Measurements from ENCODE around the gene RBMS3. TPM values are rescaled to one million over a fixed set of nuclear protein-coding genes. Genes with fewer than 3 reads are reported as not detected.
"Not testable (repeated sequence)": the region's sequence is repeated elsewhere in the genome, so short reads cannot be mapped to it uniquely, and the experiment has no call there.

The RBMS3 gene
- total RNA-seq, 1 donor from 2014 or later: 20.7 TPM

DNA sequence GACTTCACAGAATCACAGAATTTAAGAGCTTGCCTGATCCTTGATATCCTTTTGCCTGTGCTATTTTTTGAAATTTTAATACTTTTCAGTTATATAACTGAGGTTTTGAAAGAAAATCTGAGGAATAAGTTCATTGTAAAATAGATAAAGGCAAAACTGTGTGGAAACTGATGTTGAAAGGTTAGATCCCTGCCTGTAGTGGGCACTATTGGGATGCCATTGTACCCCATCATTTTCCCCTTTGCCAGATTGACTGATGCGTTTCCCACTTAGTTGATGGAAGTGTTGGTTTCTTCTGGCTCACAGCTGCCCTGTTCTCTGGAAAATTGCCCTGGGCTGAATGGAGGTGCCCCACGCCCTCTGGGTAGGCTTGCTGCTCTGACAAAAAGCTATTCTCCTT is 387.9 kb downstream of the RBMS3 start:
- intact Hi-C loops (cut with micrococcal nuclease): no loop called here
- no peak for DNase-seq
- no peak for ATAC-seq

DNA sequence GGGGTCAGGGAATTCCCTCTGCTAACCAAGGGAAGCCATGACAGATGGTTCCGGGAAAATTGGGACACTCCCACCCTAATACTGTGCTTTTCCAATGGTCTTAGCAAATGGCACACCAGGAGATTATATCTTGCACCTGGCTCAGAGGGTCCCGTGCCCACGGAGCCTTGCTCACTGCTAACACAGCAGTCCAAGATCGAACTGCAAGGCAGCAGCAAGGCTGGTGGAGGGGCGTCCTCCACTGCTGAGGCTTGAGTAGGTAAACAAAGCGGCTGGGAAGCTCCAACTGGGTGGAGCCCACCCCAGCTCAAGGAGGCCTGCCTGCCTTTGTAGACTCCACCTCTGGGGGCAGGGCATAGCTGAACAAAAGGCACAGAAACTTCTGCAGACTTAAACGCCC is 389.6 kb downstream of the RBMS3 start:
- intact Hi-C loops (cut with micrococcal nuclease); ATAC-seq; DNase-seq: not testable (repeated sequence)

DNA sequence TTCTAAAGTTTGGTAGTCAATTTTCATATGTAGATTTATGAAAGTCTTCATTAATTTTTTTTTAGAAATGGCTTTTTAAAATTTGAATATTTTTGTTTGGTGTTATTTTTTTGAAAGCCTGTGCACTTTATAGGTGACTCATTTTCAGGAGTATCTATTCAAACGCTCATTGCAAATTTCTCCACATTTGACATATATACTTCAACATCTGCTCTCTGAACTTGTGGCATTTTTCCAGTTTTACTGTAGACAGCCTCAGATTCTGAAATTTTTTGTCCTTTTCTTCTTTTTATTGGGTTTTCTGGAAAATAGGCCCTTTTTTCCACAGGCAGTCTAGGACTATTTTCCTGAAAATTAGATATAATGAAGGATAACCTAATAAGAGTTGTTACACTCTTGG is 396.6 kb downstream of the RBMS3 start:
- DNase-seq: no peak
- intact Hi-C loops (cut with micrococcal nuclease): no loop called here
- ATAC-seq: no peak

DNA sequence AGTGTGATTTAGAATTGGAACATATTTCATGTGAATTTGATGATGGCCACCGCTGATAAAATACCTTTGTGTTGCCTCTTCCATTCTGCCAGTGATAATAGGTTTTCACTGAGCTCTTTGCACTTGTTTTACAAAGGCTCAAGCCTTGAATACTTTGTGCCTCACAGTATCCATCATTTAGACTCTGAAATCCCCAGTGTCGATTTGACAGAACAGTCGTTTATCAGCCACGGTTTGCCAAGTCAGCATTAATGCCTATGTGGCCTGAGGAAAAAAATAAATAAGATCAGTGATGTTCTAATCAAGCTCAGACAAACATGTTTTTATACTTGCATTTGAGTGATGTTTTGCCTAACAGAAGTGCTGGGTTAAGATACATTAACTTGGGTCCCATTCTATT is 399.1 kb downstream of the RBMS3 start:
- no peak for DNase-seq
- ATAC-seq: no peak
- intact Hi-C loops (cut with micrococcal nuclease): loop anchor here (10.0 kb wide), 1 partner anchor 395 kb away; the partner anchor contains the start of gene RBMS3

DNA sequence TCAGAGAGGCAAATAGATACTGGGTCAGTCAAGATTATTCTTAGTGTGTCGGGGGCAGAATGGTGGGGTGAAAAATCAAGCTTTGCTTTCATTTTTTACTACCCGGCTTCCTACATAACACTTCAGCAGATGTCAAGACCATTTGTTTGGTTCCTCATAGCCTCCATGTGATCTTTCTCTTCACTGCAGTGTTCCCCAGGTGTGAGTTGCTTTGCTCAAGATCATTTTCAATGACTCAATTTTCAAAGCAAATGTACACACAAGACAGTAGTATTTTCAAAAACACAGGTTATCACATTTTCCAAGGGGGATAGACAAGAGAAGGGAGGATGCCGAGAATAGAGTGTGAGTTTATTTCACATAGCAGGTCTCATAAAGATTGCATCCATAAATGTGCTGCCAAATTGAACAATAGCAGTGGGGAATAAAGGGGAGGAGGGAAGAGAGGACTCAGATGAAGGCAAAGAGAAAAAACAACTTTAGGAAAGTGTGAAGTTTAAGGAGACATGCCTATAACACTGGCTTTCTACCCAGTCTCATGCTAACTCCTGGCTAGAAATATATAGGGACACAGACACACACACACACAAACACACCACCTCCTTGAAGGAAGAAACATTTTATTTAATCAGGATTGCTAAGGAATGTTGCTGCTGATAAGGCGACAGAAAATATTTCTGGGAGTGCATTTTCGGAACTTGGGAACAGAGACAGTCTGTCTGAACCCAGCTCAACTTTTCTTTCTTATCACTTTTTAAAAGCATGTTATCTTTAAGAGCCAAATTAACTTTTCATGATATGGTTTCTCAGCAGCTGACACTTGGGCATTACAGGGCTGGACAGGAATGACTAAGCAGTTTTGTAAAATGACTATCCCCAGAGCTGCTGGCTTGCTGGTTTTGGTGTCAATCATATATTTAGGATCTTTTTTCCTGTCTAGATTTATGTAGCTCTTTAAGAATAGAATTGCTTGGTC is 402.4 kb downstream of the RBMS3 start:
- intact Hi-C loops (cut with micrococcal nuclease): loop anchor here (10.0 kb wide), 1 partner anchor 399 kb away; the partner anchor contains the start of gene RBMS3
- ATAC-seq: peak; percentile 86
- DNase-seq: no peak

DNA sequence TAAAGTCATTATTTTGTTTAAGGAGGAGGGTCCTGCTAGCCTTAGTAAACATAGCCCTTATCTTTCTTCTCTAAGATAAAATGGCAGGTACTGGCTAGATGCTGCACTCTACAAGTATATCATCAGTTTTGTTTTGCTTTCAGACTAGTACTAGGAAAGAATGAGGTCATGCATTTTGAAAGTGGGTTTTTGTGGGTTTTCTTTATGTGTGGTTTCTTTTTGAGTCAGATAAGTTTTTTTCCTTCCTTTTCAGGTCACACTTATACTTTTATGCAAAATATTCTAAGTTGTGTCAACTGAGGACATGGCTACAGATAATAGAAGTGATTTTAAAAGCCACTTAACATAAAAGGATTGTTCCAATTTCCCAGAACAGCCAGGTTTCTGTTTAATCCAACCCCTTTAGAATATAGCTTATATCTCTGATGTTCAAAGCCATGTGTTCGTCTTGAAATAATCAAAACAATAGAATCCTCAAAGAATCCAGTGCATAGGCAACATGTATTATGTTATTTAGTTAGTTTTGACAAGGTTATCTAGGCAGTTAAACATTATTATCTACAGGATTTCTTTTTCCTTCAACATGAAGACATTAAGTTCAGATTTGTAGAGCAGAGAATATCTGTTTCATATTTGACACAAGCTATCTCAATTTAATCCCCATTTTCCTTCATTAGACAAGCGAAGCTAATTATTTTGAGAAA is 406.2 kb downstream of the RBMS3 start:
- intact Hi-C loops (cut with micrococcal nuclease): loop anchor here (10.0 kb wide), 1 partner anchor 402 kb away; the partner anchor contains the start of gene RBMS3
- ATAC-seq: no peak
- DNase-seq: no peak

DNA sequence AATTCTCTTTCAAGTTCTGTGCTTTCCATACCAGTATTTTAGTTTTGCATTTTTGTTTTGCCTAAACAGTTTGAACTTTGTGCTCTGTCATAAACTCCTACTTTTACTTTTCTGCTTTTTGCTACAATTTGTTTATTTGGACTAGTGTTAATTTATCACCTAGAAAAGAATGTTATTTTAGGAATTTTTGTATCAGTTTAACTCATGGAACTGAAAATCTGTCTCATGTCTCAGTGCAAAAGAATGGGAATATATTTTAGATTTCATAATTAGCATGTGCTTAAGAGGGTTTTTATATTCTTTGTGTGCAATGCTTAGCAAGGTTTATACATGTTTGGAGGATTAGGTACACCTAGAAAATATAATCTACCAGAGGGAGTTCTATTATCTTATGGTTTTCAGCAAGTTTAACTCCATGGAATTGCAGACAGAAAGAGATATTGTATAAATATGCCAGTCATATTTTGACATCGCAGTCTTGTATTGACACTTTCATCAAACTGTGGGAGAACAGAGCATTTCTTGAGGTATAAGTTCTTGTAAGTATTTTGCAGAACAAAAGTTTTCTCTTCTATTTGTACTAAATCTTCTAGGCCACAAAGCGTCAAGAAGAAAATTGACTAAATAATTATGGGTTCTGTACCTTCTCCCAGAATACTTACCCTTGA is 409.9 kb downstream of the RBMS3 start:
- DNase-seq (no peak), ATAC-seq (no peak)
- intact Hi-C loops (cut with micrococcal nuclease): no loop called here

DNA sequence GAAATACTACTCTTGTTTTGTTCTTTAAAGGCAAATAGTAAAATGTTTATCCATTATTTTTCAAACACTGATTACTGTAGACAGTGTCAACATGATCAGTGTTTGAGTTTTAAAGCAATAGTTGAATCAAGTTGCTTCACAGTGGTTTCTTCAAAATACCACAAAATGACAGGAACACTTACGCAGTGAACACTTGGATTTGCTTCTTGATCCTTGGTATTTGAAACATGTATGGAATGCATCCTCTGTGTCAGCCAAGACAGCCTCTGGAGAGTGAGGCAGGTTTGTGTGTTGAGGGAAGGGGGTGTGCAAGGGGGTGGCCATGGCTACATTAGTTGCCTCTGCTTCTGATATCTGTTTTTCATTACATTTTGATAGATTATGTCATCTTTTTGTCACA is 413.0 kb downstream of the RBMS3 start:
- DNase-seq: no peak
- peak; percentile 16 for ATAC-seq
- intact Hi-C loops (cut with micrococcal nuclease): no loop called here

DNA sequence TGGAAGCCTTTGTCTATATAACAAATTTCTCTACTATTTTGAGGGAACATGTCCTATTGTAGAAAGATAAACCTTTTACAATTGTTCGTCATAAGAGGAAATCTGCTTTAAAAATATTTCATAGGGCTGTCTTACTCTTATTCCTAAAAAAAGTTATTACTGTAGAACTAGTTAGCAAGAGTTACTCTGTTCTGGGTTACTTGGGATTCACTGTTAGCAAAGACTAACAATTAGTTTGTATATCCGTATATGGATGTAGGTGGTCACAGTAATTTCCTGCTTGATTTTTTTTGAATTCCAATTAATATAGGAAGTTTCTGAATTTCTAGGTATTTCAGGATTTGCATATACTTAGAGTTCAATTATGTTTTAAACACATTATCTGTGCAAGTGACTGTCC is 413.5 kb downstream of the RBMS3 start:
- ATAC-seq: no peak

DNA sequence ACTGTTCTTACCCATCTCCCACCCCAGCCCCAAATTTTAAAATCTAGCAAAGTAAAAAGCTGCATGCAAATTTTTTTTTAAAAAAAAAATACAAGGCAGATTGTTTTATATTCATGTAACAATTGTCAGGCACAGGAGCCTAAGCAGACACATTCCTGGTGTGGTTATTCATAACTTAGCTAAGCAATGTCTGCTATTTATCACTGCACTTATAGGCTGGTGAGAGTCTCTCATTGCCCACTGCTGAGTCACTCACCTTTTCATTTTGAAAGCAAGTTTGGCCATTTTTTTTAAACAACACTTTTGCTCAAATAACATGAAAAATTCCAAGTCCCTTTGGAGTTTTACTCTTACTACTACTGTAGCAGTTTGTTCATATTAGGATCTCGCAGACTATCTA is 413.9 kb downstream of the RBMS3 start:
- DNase-seq: no peak
- intact Hi-C loops (cut with micrococcal nuclease): no loop called here
- ATAC-seq: peak; percentile 82

More for the DNA sequence above, 413.5 kb downstream of the RBMS3 start:
- DNase-seq: no peak
- intact Hi-C loops (cut with micrococcal nuclease): no loop called here

DNA sequence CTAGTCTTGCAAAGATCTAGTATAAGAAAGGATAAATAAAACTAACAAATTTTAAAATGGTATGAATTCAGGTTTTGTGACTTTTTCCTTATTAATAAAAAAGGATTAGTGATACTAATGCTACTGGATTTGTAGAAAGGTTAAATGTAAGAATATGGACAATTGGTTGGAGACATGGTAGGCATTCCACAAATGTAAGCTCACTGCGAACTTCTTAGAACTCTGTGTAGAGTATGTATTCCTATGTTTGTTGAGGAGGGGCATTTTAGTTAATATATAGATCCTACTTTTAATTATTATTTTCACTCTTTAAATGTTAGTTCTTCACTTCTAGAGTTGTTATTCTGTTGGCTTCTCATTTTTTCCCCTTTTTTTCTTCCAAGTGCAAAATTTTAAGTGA is 414.3 kb downstream of the RBMS3 start:
- ATAC-seq: peak; percentile 16
- intact Hi-C loops (cut with micrococcal nuclease): no loop called here
- DNase-seq: no peak

DNA sequence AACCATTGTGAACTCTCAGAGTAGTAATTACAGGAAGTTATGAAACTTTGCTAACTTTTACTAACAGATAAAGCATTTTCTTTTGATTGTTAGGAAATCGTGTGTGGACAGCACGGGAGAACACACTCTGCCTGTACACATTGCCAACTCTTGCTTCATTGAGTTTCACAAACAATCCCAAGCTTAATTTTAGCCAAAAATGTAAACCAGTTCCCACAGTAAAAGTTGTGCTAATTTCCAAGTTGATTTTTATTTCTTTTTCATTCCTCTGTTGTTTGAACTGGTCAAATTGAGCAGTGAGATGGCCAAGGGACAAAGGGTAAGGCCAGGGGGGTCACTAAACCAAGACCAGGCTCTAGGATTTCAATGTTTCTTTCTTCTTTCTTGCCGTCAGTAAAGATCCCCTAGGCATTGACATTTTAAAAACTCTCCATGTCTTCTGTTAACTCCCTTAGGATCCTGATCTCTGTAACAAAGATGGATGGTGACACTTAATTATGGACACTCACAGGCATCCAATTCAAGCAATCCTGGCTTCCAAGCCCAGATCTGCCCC is 414.9 kb downstream of the RBMS3 start:
- intact Hi-C loops (cut with micrococcal nuclease): no loop called here
- DNase-seq: no peak
- ATAC-seq: peak; percentile 86

DNA sequence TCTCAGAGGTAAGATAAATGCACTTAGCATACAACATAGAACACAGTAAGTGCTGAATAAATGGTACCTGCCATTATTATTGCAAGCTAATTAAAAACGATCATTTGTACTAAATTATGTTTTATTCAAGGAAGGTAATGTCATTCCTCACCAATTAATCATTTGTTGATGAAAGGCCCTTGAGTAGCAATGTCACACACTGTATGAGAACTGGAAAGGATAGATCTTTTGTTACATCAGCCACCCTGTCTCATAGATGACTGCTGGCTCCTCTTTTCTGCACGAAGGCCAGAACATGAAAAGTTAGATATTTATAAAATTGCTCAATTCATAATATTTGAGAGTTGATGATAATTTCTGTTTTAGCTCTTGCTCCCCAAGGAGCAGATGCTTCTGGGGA is 415.4 kb downstream of the RBMS3 start:
- peak; percentile 56 for ATAC-seq
- no peak for DNase-seq
- intact Hi-C loops (cut with micrococcal nuclease): no loop called here

DNA sequence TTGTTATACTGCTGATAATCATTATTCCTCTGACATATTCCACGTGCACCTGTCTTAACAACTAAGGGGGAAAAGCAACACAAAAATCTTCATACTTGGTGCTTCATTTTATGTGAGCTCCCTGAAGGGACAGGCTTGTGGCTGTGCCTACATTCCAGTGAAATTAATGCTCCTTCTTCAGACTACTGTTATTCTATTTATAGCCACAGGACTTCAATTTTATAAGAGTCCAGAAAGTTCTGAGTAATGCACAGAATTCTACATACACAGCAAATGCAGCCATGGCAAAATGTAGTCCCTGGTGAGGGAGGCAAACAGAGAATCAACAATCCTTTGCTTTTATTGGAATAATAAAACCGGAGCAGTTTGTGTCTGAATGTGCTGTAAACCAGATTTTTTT is 417.1 kb downstream of the RBMS3 start:
- intact Hi-C loops (cut with micrococcal nuclease): no loop called here
- DNase-seq (no peak), ATAC-seq (no peak)

DNA sequence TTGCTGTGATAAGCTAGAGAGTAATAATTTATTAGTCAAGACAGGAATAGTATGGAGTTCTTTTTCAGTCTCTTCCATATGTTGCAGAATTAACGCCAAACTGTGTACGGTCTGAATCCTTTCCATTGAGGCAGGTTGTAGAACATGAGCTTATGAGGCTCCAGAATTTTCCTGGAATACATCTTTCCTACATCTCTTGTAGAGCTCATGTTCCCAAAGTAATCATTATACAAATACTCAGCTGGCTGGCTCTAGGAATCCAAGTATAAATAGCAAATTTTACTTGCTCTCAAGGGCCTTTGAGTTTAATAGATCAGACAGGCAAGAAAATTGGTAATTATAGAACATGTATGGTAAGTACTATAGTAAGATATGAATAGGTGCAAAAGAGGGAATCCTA is 419.4 kb downstream of the RBMS3 start:
- intact Hi-C loops (cut with micrococcal nuclease): no loop called here
- DNase-seq: no peak
- no peak for ATAC-seq

DNA sequence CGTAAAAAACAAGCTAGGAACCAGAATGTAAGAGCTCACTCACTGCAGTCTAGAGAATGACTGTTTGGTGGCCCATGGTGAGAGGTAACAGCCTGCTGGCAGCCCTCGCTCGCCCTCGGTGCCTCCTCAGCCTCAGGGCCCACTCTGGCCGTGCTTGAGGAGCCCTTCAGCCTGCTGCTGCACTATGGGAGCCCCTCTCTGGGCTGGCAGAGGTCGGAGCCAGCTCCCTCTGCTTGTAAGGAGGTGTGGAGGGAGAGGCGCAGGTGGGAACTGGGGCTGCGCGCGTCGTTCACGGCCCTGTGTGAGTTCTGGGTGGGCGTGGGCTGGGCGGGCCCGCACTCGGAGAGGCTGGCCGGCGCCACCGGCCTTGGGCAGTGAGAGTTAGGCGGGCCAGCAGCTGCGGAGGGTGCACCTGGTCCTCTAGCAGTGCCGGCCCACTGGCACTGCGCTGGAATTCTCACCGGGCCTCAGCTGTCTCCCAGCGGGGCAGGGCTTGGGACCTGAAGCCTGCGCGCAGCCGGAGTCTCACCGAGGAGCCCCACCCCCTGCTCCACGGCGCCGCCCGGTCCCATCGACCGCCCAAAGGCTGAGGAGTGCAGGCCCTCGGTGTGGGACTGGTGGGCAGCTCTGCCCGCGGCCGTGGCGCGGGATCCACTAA is 420.6 kb downstream of the RBMS3 start:
- no peak for ATAC-seq
- intact Hi-C loops (cut with micrococcal nuclease): no loop called here
- peak; percentile 24 for DNase-seq

DNA sequence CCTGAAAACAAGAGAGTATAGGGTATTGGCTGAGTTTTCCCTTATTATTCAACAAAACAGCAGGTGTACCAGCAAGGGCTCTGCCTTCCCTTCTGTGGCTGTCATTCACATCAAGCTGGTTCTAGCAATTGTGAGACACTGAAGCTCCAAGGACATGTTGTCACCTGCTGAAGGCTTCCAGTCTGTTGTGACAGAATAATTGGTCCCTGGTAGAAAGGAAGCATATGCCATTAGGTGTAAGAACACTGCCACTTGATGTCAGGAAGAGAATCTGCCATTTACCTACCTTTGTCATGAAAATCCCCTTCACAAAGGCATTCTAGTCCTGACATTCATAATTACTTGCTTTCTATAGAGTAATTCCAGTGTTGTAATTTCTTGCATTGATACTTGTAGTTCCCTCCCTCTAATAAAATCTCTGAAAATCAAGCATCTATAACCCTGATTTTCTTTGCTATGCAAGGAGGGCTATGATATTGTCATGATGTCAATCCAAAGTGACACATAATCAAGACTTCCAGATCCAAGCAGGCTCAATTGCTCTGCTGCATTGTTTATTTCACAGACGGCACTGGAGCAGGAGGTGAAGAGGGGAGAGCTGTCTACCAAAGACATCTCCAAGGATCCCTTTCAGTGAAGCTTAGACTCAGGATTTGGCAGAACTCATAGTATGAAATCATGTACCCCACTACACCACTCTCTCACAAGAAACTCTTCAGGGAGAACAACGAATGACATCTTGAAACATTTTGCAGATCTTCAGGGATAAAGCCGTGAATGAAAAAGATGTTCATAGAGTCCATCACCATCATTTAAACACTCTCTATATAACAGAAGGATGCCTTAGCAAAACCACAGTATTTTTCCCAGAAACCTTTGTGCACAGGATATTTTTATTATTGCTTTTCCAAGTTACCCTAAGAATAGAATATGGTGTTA is 425.3 kb downstream of the RBMS3 start:
- ATAC-seq (peak; percentile 29), DNase-seq (no peak)
- intact Hi-C loops (cut with micrococcal nuclease): no loop called here

DNA sequence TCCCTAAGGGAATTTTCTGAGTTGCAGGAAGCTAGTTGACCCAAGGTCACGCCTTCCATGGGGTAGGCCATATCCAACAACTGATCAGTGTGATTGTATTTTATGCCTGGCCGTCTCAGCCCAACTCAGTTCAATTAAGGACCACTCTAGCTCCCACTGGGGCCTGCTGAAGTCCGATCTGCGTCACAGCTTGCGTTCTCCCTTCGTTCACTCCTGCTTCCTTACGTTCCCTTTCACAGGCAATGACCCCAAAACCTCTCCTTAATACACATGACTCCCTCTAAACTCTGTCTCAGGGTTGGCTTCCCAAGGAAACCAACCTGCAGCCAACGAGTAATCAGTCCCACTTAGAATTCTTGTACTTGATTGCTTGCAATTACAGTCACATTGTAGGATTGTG is 428.0 kb downstream of the RBMS3 start:
- intact Hi-C loops (cut with micrococcal nuclease): no loop called here

More for the DNA sequence above, 428.0 kb downstream of the RBMS3 start:
- ATAC-seq (peak; percentile 30), DNase-seq (peak; percentile 23)
